ENCODE results near the gene CBFA2T2.

Gene CBFA2T2

GRCh38 chr20:33676121-33676520 lies 186.2 kb downstream of the CBFA2T2 start:
- no peak for DNase-seq (ENCODE audit: low read depth in 1 of 2, low spot score in 1 of 2)

- no peak for DNase-seq (ENCODE audit: low read depth in 1 of 2, low spot score in 1 of 2)
Observed at GRCh38 chr20:33676652-33677645, 187.1 kb downstream of the CBFA2T2 start.

GRCh38 chr20:33677991-33678702 lies 188.3 kb downstream of the CBFA2T2 start:
- no peak for DNase-seq (ENCODE audit: low read depth in 1 of 2, low spot score in 1 of 2)

- DNase-seq (ENCODE audit: low read depth in 1 of 2, low spot score in 1 of 2) = no peak
Observed at GRCh38 chr20:33679758-33680485, 190.0 kb downstream of the CBFA2T2 start.

GRCh38 chr20:33680686-33681085 lies 190.8 kb downstream of the CBFA2T2 start:
- no peak for DNase-seq (ENCODE audit: low read depth in 1 of 2, low spot score in 1 of 2)

- DNase-seq (ENCODE audit: low read depth in 1 of 2, low spot score in 1 of 2) = no peak
Observed at GRCh38 chr20:33681288-33681687, 191.4 kb downstream of the CBFA2T2 start.

GRCh38 chr20:33681728-33682353 lies 191.9 kb downstream of the CBFA2T2 start:
- no peak for DNase-seq (ENCODE audit: low read depth in 1 of 2, low spot score in 1 of 2)

- no peak for DNase-seq (ENCODE audit: low read depth in 1 of 2, low spot score in 1 of 2)
Observed at GRCh38 chr20:33684533-33685327, 194.8 kb downstream of the CBFA2T2 start.

GRCh38 chr20:33685328-33686099 lies 195.6 kb downstream of the CBFA2T2 start:
- DNase-seq (ENCODE audit: low read depth in 1 of 2, low spot score in 1 of 2) = peak in 1 of 2 donors; percentile 55

- peak; percentile 91 to 92 for DNase-seq (ENCODE audit: low read depth in 1 of 2, low spot score in 1 of 2)
Observed at GRCh38 chr20:33686100-33686983, 196.4 kb downstream of the CBFA2T2 start, which contains the start of gene E2F1. Gene E2F1 (minus strand): TSS chr20:33686385. CDS start chr20:33686264, 121 bp downstream.

GRCh38 chr20:33686984-33687366 lies 197.1 kb downstream of the CBFA2T2 start:
- DNase-seq (ENCODE audit: low read depth in 1 of 2, low spot score in 1 of 2) = no peak

GRCh38 chr20:33687370-33687915 lies 197.5 kb downstream of the CBFA2T2 start:
- DNase-seq (ENCODE audit: low read depth in 1 of 2, low spot score in 1 of 2) = no peak

GRCh38 chr20:33687993-33688937 lies 198.4 kb downstream of the CBFA2T2 start:
- no peak for DNase-seq (ENCODE audit: low read depth in 1 of 2, low spot score in 1 of 2)

- no peak for DNase-seq (ENCODE audit: low read depth in 1 of 2, low spot score in 1 of 2)
Observed at GRCh38 chr20:33688938-33689424, 199.1 kb downstream of the CBFA2T2 start.

- no peak for DNase-seq (ENCODE audit: low read depth in 1 of 2, low spot score in 1 of 2)
Observed at GRCh38 chr20:33689493-33689892, 199.6 kb downstream of the CBFA2T2 start.

GRCh38 chr20:33689973-33690372 lies 200.1 kb downstream of the CBFA2T2 start:
- DNase-seq (ENCODE audit: low read depth in 1 of 2, low spot score in 1 of 2) = no peak

GRCh38 chr20:33693289-33693688 lies 203.4 kb downstream of the CBFA2T2 start:
- no peak for DNase-seq (ENCODE audit: low read depth in 1 of 2, low spot score in 1 of 2)

All from activated CD4-positive, alpha-beta T cell treated with anti-CD3 and anti-CD28 coated beads, Interleukin-2, amount 50 U/mL, for 24 hours (primary cell).